Vagina (tissue), 2 donors: ENCODE data around the gene OMD. TPM values are rescaled to one million over a fixed set of nuclear protein-coding genes. Genes with fewer than 3 reads are reported as not detected.

Source experiments
- DNase-seq, 2 donors: peaks; one replicate each; pipeline ENCODE4 v3.0.0-alpha.2; 2017; ENCODE audit errors: extremely low spot score in 2 of 2
- H3K27ac ChIP-seq: fragments of 200-600 bp; sonication (generic); one replicate; pipeline ENCODE4 v1.5.1; 2019
- H3K27me3 ChIP-seq: fragments of 200-600 bp; sonication (generic); one replicate; pipeline ENCODE4 v1.5.1; 2019
- H3K36me3 ChIP-seq, 2 donors: fragments of 200-600 bp; sonication (generic); one replicate each; pipeline ENCODE4 v1.5.1; 2017 to 2019
- H3K4me1 ChIP-seq: fragments of 200-600 bp; sonication (generic); one replicate; pipeline ENCODE4 v1.5.1; 2019
- H3K4me3 ChIP-seq, 2 donors: fragments of 200-600 bp; sonication (generic); 1 replicate in 1 of 2; 2 replicates in 1 of 2; pipeline ENCODE4 v1.5.1; 2016 to 2019
- H3K9me3 ChIP-seq: fragments of 200-600 bp; sonication (generic); one replicate; pipeline ENCODE4 v1.5.1; 2019
- CTCF ChIP-seq, 3 experiments: fragments of 450-650 bp in 2 of 3; fragments of 200-600 bp in 1 of 3; sonication (generic) in 1 of 3; IDR thresholded peaks; one replicate each; pipeline ENCODE4 v1.5.1; 2017 to 2019; ENCODE audit warnings: antibody characterized with exemption in 3 of 3, mild to moderate bottlenecking in 2 of 3, moderate library complexity in 2 of 3
- POLR2A ChIP-seq, 2 donors: fragments of 450-650 bp; IDR thresholded peaks; one replicate each; pipeline ENCODE4 v1.6.1; 2017; ENCODE audit warnings: antibody characterized with exemption in 2 of 2, mild to moderate bottlenecking in 2 of 2, moderate library complexity in 2 of 2
- POLR2AphosphoS5 ChIP-seq, 2 donors: sonication (generic); formaldehyde crosslinking; IDR thresholded peaks; one replicate each; pipeline ENCODE4 v1.9.0; 2017; ENCODE audit warnings: antibody characterized with exemption in 2 of 2, mild to moderate bottlenecking in 2 of 2, low read depth in 1 of 2; ENCODE audit not compliant: insufficient read depth in 1 of 2
- intact Hi-C: fragments of 100-400 bp; cut with DNase I; formaldehyde crosslinking; loops from one replicate; pipeline ENCODE4 v1.15.1; 2023
- total RNA-seq: library from RNA; depleted of rRNA; stranded (reverse); fragments of >200 nt; gene quantifications from one replicate; pipeline ENCODE4 v1.2.3, GENCODE V29; 2016

OMD gene
- total RNA-seq, 1 donor from 2014 or later: 10.3 TPM

GRCh38 chr9:92402826-92403745 lies 21.2 kb downstream of the OMD start:
- peaks cover 8% of the 10 kb centered on the region for H3K4me1 ChIP-seq
- no peaks in the 10 kb centered on the region for H3K27me3 ChIP-seq
- no peaks in the 10 kb centered on the region for H3K9me3 ChIP-seq
- intact Hi-C loops: no loop called here
- no peak overlapping the region for H3K4me3 ChIP-seq
- TF ChIP-seq POLR2A (IDR thresholded peaks at IDR 0.05) (no peak), CTCF (IDR thresholded peaks at IDR 0.05) (no peak), POLR2AphosphoS5 (IDR thresholded peaks at IDR 0.05; ENCODE audit: insufficient read depth in 1 of 2, low read depth in 1 of 2) (no peak)
- no peaks in the 10 kb centered on the region for H3K36me3 ChIP-seq
- DNase-seq: no peak
- H3K27ac ChIP-seq: no peak overlapping the region

GRCh38 chr9:92402360-92402759 lies 21.9 kb downstream of the OMD start:
- intact Hi-C loops: no loop called here
- Histone ChIP-seq H3K4me1 (peaks cover 8% of the 10 kb centered on the region), H3K27me3 (no peaks in the 10 kb centered on the region), H3K4me3 (no peak overlapping the region), H3K27ac (no peak overlapping the region), H3K9me3 (no peaks in the 10 kb centered on the region), H3K36me3 (no peaks in the 10 kb centered on the region)
- TF ChIP-seq POLR2AphosphoS5 (IDR thresholded peaks at IDR 0.05; ENCODE audit: insufficient read depth in 1 of 2, low read depth in 1 of 2): no peak
- no peak for TF ChIP-seq POLR2A (IDR thresholded peaks at IDR 0.05)
- no peak for TF ChIP-seq CTCF (IDR thresholded peaks at IDR 0.05)
- DNase-seq: no peak

- Histone ChIP-seq H3K27me3 (no peaks in the 10 kb centered on the region), H3K9me3 (no peaks in the 10 kb centered on the region), H3K4me1 (no peaks in the 10 kb centered on the region), H3K36me3 (no peaks in the 10 kb centered on the region), H3K27ac (no peak overlapping the region), H3K4me3 (no peak overlapping the region)
- TF ChIP-seq CTCF (IDR thresholded peaks at IDR 0.05) (no peak), POLR2AphosphoS5 (IDR thresholded peaks at IDR 0.05; ENCODE audit: insufficient read depth in 1 of 2, low read depth in 1 of 2) (no peak), POLR2A (IDR thresholded peaks at IDR 0.05) (no peak)
- no peak for DNase-seq
- intact Hi-C loops: no loop called here
Observed at GRCh38 chr9:92397853-92398252, 26.4 kb downstream of the OMD start.

GRCh38 chr9:92395617-92396016 lies 28.7 kb downstream of the OMD start:
- no peaks in the 10 kb centered on the region for H3K27me3 ChIP-seq
- H3K4me3 ChIP-seq: no peak overlapping the region
- DNase-seq: no peak
- H3K36me3 ChIP-seq: no peaks in the 10 kb centered on the region
- H3K27ac ChIP-seq: no peak overlapping the region
- H3K4me1 ChIP-seq: no peaks in the 10 kb centered on the region
- TF ChIP-seq POLR2A (IDR thresholded peaks at IDR 0.05) (no peak), POLR2AphosphoS5 (IDR thresholded peaks at IDR 0.05; ENCODE audit: insufficient read depth in 1 of 2, low read depth in 1 of 2) (no peak), CTCF (IDR thresholded peaks at IDR 0.05) (no peak)
- intact Hi-C loops: no loop called here
- no peaks in the 10 kb centered on the region for H3K9me3 ChIP-seq

- TF ChIP-seq POLR2A (IDR thresholded peaks at IDR 0.05): no peak
- TF ChIP-seq CTCF (IDR thresholded peaks at IDR 0.05): no peak
- Histone ChIP-seq H3K4me3 (no peak overlapping the region), H3K27me3 (no peaks in the 10 kb centered on the region), H3K4me1 (no peaks in the 10 kb centered on the region), H3K9me3 (no peaks in the 10 kb centered on the region), H3K27ac (peak overlapping the region; percentile 25), H3K36me3 (no peaks in the 10 kb centered on the region)
- intact Hi-C loops: no loop called here
- no peak for DNase-seq
Observed at GRCh38 chr9:92393686-92394085, 30.6 kb downstream of the OMD start.
